Skeletal muscle satellite cell (primary cell): ENCODE results near the gene MAD1L1.
"Not testable (repeated sequence)": the region's sequence is repeated elsewhere in the genome, so short reads cannot be mapped to it uniquely, and the experiment has no call there.

ENCODE experiments used
- H3K27me3 ChIP-seq: 2 replicates; pipeline ENCODE4 v1.7.0; 2013; ENCODE audit warnings: low read length; ENCODE audit not compliant: control insufficient read depth, insufficient read depth
- H3K36me3 ChIP-seq: 2 replicates; pipeline ENCODE4 v1.7.0; 2013; ENCODE audit warnings: mild to moderate bottlenecking, control low read depth, low read length; ENCODE audit not compliant: insufficient read depth
- H3K4me1 ChIP-seq: 2 replicates; pipeline ENCODE4 v1.7.0; 2013; ENCODE audit warnings: low read length; ENCODE audit not compliant: control insufficient read depth, insufficient read depth
- H3K4me2 ChIP-seq: 2 replicates; pipeline ENCODE4 v1.7.0; 2013; ENCODE audit warnings: mild to moderate bottlenecking, low read length
- H3K4me3 ChIP-seq: 2 replicates; pipeline ENCODE4 v1.7.0; 2013; ENCODE audit warnings: low read length
- H3K9ac ChIP-seq: 2 replicates; pipeline ENCODE4 v1.7.0; 2013; ENCODE audit warnings: mild to moderate bottlenecking, low read depth, low read length, moderate library complexity
- H3K9me3 ChIP-seq: replicated peaks from 2 replicates; pipeline ENCODE4 v1.7.0; 2013; ENCODE audit warnings: mild to moderate bottlenecking, control low read depth, low read length

Gene MAD1L1

DNA sequence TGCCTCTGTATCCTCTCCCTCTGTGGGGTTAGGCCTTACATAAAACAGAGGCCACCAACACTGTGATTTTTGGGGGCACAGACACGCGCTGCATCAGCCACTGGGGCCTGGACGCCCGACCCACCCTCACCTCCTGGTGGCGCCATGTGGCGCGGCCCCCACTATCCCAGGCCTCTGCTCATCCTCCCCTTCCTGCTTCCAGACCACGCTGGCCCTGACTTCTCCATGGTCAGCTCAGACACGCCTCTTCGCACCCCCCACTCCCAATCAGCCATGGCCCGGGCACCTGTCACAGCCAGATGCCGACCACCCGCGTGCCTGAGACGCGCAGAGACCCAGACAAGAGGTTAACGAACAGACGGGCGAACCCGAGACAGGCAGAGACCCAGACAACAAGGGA lies 298.7 kb downstream of the MAD1L1 start:
- H3K4me1 ChIP-seq = no peaks in the 10 kb centered on the region
- H3K9me3 ChIP-seq = no peaks in the 10 kb centered on the region
- H3K9ac ChIP-seq = no peak overlapping the region
- H3K36me3 ChIP-seq = no peaks in the 10 kb centered on the region
- H3K27me3 ChIP-seq = no peaks in the 10 kb centered on the region
- H3K4me2 ChIP-seq = no peak overlapping the region
- no peak overlapping the region for H3K4me3 ChIP-seq

DNA sequence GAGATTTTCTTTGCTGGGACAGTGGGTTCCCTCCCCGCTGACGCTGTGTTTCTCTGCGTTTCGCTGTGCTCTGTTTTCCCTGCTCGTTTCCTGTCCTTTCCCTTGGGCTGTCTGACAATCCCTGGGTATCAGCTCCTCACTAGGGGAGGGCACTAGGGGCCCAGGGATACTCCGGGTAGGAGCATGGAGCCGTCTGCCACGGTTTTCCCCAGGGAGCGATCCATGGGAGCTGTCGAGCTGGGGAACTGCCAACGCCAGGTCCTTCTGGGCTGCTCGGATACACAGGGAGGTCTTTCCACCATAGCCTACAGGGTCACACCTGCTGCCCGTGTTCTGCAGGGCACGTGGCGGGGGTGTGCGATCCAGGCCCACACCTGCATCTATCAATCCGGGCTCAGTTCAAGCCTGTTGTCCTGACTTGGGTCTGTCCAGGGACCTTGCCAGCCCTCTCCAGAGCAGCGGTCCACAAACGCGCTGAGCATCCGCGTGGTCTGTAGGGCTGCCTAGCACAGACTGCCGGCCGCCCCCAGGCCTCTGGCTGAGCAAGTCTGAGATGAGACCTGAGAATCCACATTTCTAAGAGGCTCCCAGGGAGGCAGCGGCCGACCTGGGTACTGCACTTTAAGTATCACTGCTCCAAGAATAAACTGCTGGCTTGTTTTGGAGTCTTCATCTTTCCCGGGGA lies 299.5 kb downstream of the MAD1L1 start:
- H3K9me3 ChIP-seq = no peaks in the 10 kb centered on the region
- no peak overlapping the region for H3K4me2 ChIP-seq
- H3K27me3 ChIP-seq = no peaks in the 10 kb centered on the region
- H3K9ac ChIP-seq = no peak overlapping the region
- no peak overlapping the region for H3K4me3 ChIP-seq
- H3K36me3 ChIP-seq = no peaks in the 10 kb centered on the region
- no peaks in the 10 kb centered on the region for H3K4me1 ChIP-seq

- no peaks in the 10 kb centered on the region for H3K4me1 ChIP-seq
- no peaks in the 10 kb centered on the region for H3K36me3 ChIP-seq
- H3K9me3 ChIP-seq = no peaks in the 10 kb centered on the region
- H3K4me3 ChIP-seq = no peak overlapping the region
- no peak overlapping the region for H3K4me2 ChIP-seq
- H3K9ac ChIP-seq = no peak overlapping the region
- H3K27me3 ChIP-seq = no peaks in the 10 kb centered on the region
These were observed 300.8 kb downstream of the MAD1L1 start for GRCh38 chr7:1931951-1932270.

GRCh38 chr7:1931256-1931950 lies 301.3 kb downstream of the MAD1L1 start:
- Histone ChIP-seq H3K36me3 (no peaks in the 10 kb centered on the region), H3K4me1 (no peaks in the 10 kb centered on the region), H3K4me3 (no peak overlapping the region), H3K9ac (no peak overlapping the region), H3K9me3 (no peaks in the 10 kb centered on the region), H3K4me2 (no peak overlapping the region), H3K27me3 (no peaks in the 10 kb centered on the region)

- Histone ChIP-seq H3K9me3 (no peaks in the 10 kb centered on the region), H3K4me1 (no peaks in the 10 kb centered on the region), H3K9ac (no peak overlapping the region), H3K4me3 (no peak overlapping the region), H3K4me2 (no peak overlapping the region), H3K27me3 (no peaks in the 10 kb centered on the region), H3K36me3 (no peaks in the 10 kb centered on the region)
These were observed 302.2 kb downstream of the MAD1L1 start for GRCh38 chr7:1930381-1931065.

DNA sequence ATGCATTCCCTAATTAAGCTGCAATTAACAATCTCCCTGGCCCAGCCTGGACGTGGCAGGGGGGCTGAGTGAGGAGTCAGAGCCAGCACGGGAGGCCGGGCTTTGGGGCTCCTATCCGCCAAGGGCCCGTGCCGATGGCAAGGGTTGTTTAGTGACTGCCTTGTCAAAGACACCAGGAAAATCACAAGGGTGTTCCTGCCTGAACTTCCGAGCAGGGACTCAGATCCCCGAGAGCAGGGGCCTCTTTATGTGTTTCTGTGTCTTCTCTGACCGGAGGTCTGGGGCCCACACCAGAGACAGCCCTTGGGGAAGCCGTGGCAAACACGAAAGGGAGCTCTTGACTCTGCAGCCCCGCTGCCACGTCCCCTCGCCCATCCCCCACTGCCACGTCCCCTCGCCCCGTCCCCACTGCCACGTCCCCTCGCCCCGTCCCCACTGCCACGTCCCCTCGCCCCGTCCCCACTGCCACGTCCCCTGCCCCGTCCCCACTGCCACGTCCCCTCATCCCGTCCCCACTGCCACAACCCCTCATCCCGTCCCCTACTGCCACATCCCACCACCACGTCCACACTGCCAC lies 303.3 kb downstream of the MAD1L1 start:
- not testable (repeated sequence) for H3K4me1 ChIP-seq, H3K27me3 ChIP-seq, H3K4me3 ChIP-seq, H3K9me3 ChIP-seq, H3K4me2 ChIP-seq, H3K9ac ChIP-seq, H3K36me3 ChIP-seq

DNA sequence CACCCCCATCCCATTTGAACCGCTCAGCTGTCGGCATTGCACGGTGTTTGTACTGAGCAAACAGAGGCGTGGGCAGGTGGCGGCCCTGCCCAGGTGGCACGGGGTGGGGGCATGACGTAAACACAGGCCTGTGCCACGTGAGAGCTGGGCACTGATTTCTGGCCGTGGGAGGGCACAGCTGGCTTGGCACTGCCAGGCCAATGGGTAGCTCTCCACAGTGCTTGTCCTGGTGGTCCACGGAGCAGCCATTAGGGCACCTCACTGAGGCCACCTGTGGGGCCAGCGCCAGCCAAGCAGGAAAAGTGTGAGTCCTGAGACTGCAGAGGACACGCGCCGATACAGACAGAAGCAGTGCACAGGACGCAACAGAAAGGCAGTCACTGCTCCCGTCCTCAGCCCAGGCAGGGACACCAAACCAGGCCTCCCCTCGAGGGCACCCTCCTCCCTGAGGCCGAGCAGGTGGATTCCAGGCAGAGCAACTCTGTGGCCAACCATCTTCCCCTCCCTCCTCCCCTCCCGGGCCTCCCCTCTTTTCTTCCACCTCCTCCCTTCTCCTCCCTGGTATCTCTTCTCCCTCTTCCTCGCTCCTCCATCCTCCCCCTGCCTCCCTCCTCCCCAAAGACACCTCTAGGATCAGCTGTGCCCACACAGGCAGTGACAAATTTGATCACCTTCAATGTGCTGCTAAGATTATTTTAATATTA lies 303.9 kb downstream of the MAD1L1 start:
- Histone ChIP-seq H3K4me1 (peaks cover 10% of the 10 kb centered on the region), H3K36me3 (no peaks in the 10 kb centered on the region), H3K4me2 (no peak overlapping the region), H3K9me3 (no peaks in the 10 kb centered on the region), H3K27me3 (no peaks in the 10 kb centered on the region), H3K4me3 (no peak overlapping the region), H3K9ac (no peak overlapping the region)

GRCh38 chr7:1927937-1928644 lies 304.7 kb downstream of the MAD1L1 start:
- H3K27me3 ChIP-seq = no peaks in the 10 kb centered on the region
- H3K4me1 ChIP-seq = peaks cover 10% of the 10 kb centered on the region
- H3K4me2 ChIP-seq = no peak overlapping the region
- H3K4me3 ChIP-seq = no peak overlapping the region
- H3K36me3 ChIP-seq = no peaks in the 10 kb centered on the region
- H3K9ac ChIP-seq = no peak overlapping the region
- no peaks in the 10 kb centered on the region for H3K9me3 ChIP-seq

DNA sequence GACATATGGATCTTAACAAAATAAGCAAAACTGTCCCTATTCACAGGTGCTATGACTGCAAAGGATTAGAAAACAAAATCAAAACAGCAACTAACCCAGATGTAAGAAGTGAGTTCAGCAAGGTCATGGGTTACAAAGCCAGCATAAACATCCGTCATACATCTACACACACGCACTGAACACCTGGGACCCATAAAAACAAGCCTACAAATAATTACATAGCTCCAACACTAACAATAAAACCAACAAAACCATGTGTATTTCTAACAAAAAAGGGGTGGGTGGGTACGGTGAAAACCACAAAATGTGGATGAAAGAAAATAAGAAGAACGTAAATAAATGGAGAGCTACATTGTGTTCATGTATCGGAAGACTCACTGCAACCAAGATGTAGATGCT lies 305.8 kb downstream of the MAD1L1 start:
- Histone ChIP-seq H3K9ac (no peak overlapping the region), H3K36me3 (no peaks in the 10 kb centered on the region), H3K27me3 (no peaks in the 10 kb centered on the region), H3K4me3 (no peak overlapping the region), H3K9me3 (no peaks in the 10 kb centered on the region), H3K4me1 (peaks cover 10% of the 10 kb centered on the region), H3K4me2 (no peak overlapping the region)

DNA sequence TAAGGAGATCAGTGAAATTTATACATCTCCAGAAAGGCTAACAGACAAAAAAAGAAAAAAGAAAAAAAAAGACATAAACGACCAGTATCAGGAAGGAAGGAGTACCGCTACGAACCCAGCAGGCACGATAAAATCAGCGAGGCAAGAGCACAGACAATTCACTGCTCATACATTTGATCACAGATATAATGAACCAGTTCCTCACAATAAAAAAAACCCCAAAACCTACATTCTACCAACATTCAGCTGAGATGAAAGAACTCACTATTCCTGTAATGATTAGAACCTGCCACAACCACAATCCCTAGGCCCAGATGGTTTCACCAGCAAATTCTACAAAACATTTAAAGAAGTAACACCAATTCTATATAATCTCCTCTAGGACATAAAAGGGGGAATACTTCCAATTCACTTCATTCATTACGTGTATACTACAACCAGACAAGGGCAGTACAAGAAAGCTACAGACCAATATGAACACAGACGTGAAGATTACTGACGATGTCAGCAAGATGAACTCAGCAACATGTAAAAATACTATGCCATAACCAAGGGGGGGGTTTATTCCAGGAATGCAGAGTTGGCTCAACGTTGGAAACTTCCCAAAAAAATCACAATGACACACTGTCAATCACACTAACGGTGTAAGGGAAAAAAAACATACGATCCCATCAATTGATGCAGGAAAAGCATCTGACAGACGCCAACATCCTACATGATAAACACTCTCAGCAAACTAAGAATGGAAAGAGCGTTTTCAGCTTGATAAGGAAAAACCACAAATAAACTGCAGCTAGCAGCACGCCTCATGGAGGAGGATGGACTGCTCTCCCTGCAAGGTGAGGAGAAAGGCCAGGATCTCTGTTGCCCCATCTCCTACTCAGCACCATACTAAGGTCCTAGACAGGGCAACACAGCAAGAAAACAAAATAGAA lies 306.5 kb downstream of the MAD1L1 start:
- no peaks in the 10 kb centered on the region for H3K9me3 ChIP-seq
- no peak overlapping the region for H3K4me2 ChIP-seq
- H3K4me3 ChIP-seq = no peak overlapping the region
- no peaks in the 10 kb centered on the region for H3K27me3 ChIP-seq
- H3K9ac ChIP-seq = no peak overlapping the region
- no peaks in the 10 kb centered on the region for H3K36me3 ChIP-seq
- H3K4me1 ChIP-seq = peaks cover 10% of the 10 kb centered on the region
